Neural cell (in vitro differentiated cells): ENCODE data around the gene SLC26A3. TPM values are rescaled to one million over a fixed set of nuclear protein-coding genes. Genes with fewer than 3 reads are reported as not detected.

Experiments
- H2AFZ ChIP-seq: fragments of 200-600, 300-800 bp; sonication (generic), shearing (Covaris generic); 2 replicates; pipeline ENCODE4 v1.6.0; 2014; ENCODE audit warnings: low read depth, mild to moderate bottlenecking, antibody characterized with exemption, low read length, moderate library complexity
- H3F3A ChIP-seq: fragments of 200-600 bp; shearing (Covaris generic); 2 replicates; pipeline ENCODE4 v1.6.1; 2016; ENCODE audit warnings: mild to moderate bottlenecking, moderate library complexity, mixed read lengths, antibody characterized with exemption, low read length; ENCODE audit not compliant: insufficient read depth, poor library complexity, severe bottlenecking
- H3K27ac ChIP-seq: fragments of 200-600, 300-800 bp; sonication (generic), shearing (Covaris generic); 2 replicates; pipeline ENCODE4 v1.5.1; 2014; ENCODE audit warnings: mild to moderate bottlenecking, low read length, moderate library complexity
- H3K27me3 ChIP-seq: fragments of 300-800, 200-600 bp; sonication (generic), shearing (Covaris generic); 2 replicates; pipeline ENCODE4 v1.6.0; 2014; ENCODE audit warnings: mild to moderate bottlenecking, low read depth, low read length, moderate library complexity; ENCODE audit not compliant: insufficient read depth
- H3K36me3 ChIP-seq: fragments of 300-800, 200-600 bp; sonication (generic), shearing (Covaris generic); 2 replicates; pipeline ENCODE4 v1.5.1; 2014; ENCODE audit warnings: mild to moderate bottlenecking, antibody characterized with exemption, low read length, moderate library complexity; ENCODE audit not compliant: insufficient read depth
- H3K4me2 ChIP-seq: fragments of 300-800, 200-600 bp; sonication (generic), shearing (Covaris generic); 2 replicates; pipeline ENCODE4 v1.6.0; 2014; ENCODE audit warnings: mild to moderate bottlenecking, low read length
- H3K4me3 ChIP-seq: fragments of 300-800, 200-600 bp; sonication (generic), shearing (Covaris generic); 2 replicates; pipeline ENCODE4 v1.5.1; 2014; ENCODE audit warnings: mild to moderate bottlenecking, low read length, moderate library complexity
- H3K79me2 ChIP-seq: fragments of 200-600 bp; shearing (Covaris generic); replicated peaks from 2 replicates; pipeline ENCODE4 v1.6.0; 2014; ENCODE audit warnings: mild to moderate bottlenecking, low read length, moderate library complexity; ENCODE audit not compliant: insufficient read depth
- H3K9ac ChIP-seq: fragments of 300-800, 200-600 bp; sonication (generic), shearing (Covaris generic); 2 replicates; pipeline ENCODE4 v1.6.1; 2016; ENCODE audit warnings: mild to moderate bottlenecking, low read length, mixed read lengths
- H3K9me2 ChIP-seq: fragments of 200-600 bp; shearing (Covaris generic); 2 replicates; pipeline ENCODE4 v1.6.1; 2016; ENCODE audit warnings: mild to moderate bottlenecking, low read length, mixed read lengths; ENCODE audit not compliant: insufficient read depth
- H3K9me3 ChIP-seq: fragments of 200-600, 300-800 bp; sonication (generic), shearing (Covaris generic); 2 replicates; pipeline ENCODE4 v1.6.1; 2016; ENCODE audit warnings: mild to moderate bottlenecking, mixed run types, low read length, moderate library complexity, mixed read lengths
- H4K20me1 ChIP-seq: fragments of 200-600 bp; shearing (Covaris generic); 2 replicates; pipeline ENCODE4 v1.6.1; 2016; ENCODE audit warnings: mild to moderate bottlenecking, mixed run types; ENCODE audit not compliant: insufficient read depth
- EP300 ChIP-seq: fragments of 450-650 bp; conservative IDR thresholded peaks from 2 replicates; pipeline ENCODE4 v1.6.1; 2014; ENCODE audit warnings: antibody characterized with exemption, mild to moderate bottlenecking, moderate library complexity; ENCODE audit not compliant: poor library complexity, severe bottlenecking
- EZH2 ChIP-seq: fragments of 200-600, 300-800 bp; shearing (Covaris generic), sonication (generic); IDR thresholded peaks from 2 replicates; pipeline ENCODE4 v1.6.1; 2014; ENCODE audit warnings: antibody characterized with exemption, low read length, borderline replicate concordance, mild to moderate bottlenecking; ENCODE audit not compliant: insufficient read depth, poor library complexity, severe bottlenecking
- MXI1 ChIP-seq: fragments of 450-650 bp; conservative IDR thresholded peaks from 2 replicates; pipeline ENCODE4 v1.6.1; 2014; ENCODE audit warnings: antibody characterized with exemption, mild to moderate bottlenecking; ENCODE audit not compliant: poor library complexity, severe bottlenecking
- POLR2AphosphoS5 ChIP-seq: IDR thresholded peaks from 2 replicates; pipeline ENCODE4 v1.6.1; 2012
- RAD21 ChIP-seq: fragments of 450-650 bp; conservative IDR thresholded peaks from 2 replicates; pipeline ENCODE4 v1.6.1; 2014; ENCODE audit warnings: antibody characterized with exemption, mild to moderate bottlenecking, moderate library complexity
- SMC3 ChIP-seq: fragments of 450-650 bp; conservative IDR thresholded peaks from 2 replicates; pipeline ENCODE4 v1.6.1; 2014; ENCODE audit warnings: antibody characterized with exemption, mild to moderate bottlenecking, moderate library complexity; ENCODE audit not compliant: poor library complexity
- TAF1 ChIP-seq: IDR thresholded peaks from 2 replicates; pipeline ENCODE4 v1.6.1; 2012; ENCODE audit warnings: low read depth
- polyA plus RNA-seq: library from polyadenylated mRNA; depleted of rRNA; stranded (reverse); fragments of >200 nt; gene quantifications from 2 replicates; pipeline ENCODE4 v1.2.3, GENCODE V29; 2014
- TF ChIP-seq, protein P1 (sequence below): fragments of 450-650 bp; IDR thresholded peaks from 2 replicates; pipeline ENCODE4 v1.5.1; 2014; ENCODE audit warnings: antibody characterized with exemption, mild to moderate bottlenecking, moderate library complexity; ENCODE audit not compliant: poor library complexity, severe bottlenecking
- TF ChIP-seq, protein P2 (sequence below): IDR thresholded peaks from 2 replicates; pipeline ENCODE4 v1.6.1; 2012; ENCODE audit warnings: borderline replicate concordance

Gene SLC26A3
- polyA plus RNA-seq, 1 donor from 2014 or later: not detected

DNA sequence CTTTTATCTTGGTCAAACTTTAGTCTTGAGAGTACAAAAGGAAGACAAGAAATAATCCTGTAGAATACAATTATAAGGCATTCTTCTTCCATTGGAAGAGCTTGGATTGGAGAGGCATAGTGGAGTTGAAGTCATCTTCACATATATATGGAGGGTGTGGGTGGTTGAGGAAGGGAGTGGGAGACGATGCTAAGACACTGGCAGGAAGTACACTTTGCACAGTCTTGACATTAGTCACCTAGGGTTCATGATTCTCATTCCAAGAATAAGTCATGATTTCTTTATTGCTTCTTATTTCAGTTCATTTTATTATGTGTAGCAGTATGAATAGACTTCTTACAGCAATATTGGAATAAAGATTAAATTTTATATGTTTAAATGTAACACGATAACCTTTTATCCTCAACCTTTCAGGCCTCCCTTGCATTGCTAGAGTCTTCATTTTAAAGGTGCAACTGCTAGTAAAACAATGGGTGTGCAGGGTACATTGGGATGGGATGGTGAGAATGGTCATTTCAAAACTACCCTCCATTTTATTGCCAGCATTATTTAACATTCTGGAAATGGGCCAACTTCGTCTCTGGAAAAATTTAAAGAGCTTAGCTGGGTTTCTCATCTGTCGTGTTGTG, 12.3 kb upstream of the SLC26A3 start:
- Histone ChIP-seq H3K79me2 (no peaks in the 10 kb centered on the region), H3K36me3 (no peaks in the 10 kb centered on the region), H4K20me1 (no peaks in the 10 kb centered on the region), H3K9ac (no peak overlapping the region), H3K9me2 (no peaks in the 10 kb centered on the region), H2AFZ (no peak overlapping the region), H3K4me3 (no peak overlapping the region), H3K4me2 (no peak overlapping the region), H3K27me3 (no peaks in the 10 kb centered on the region), H3K27ac (no peak overlapping the region), H3F3A (no peaks in the 10 kb centered on the region), H3K9me3 (no peaks in the 10 kb centered on the region)
- TF ChIP-seq TAF1: no peak
- TF ChIP-seq, protein P1, sequence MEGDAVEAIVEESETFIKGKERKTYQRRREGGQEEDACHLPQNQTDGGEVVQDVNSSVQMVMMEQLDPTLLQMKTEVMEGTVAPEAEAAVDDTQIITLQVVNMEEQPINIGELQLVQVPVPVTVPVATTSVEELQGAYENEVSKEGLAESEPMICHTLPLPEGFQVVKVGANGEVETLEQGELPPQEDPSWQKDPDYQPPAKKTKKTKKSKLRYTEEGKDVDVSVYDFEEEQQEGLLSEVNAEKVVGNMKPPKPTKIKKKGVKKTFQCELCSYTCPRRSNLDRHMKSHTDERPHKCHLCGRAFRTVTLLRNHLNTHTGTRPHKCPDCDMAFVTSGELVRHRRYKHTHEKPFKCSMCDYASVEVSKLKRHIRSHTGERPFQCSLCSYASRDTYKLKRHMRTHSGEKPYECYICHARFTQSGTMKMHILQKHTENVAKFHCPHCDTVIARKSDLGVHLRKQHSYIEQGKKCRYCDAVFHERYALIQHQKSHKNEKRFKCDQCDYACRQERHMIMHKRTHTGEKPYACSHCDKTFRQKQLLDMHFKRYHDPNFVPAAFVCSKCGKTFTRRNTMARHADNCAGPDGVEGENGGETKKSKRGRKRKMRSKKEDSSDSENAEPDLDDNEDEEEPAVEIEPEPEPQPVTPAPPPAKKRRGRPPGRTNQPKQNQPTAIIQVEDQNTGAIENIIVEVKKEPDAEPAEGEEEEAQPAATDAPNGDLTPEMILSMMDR: no peak
- TF ChIP-seq, protein P2, sequence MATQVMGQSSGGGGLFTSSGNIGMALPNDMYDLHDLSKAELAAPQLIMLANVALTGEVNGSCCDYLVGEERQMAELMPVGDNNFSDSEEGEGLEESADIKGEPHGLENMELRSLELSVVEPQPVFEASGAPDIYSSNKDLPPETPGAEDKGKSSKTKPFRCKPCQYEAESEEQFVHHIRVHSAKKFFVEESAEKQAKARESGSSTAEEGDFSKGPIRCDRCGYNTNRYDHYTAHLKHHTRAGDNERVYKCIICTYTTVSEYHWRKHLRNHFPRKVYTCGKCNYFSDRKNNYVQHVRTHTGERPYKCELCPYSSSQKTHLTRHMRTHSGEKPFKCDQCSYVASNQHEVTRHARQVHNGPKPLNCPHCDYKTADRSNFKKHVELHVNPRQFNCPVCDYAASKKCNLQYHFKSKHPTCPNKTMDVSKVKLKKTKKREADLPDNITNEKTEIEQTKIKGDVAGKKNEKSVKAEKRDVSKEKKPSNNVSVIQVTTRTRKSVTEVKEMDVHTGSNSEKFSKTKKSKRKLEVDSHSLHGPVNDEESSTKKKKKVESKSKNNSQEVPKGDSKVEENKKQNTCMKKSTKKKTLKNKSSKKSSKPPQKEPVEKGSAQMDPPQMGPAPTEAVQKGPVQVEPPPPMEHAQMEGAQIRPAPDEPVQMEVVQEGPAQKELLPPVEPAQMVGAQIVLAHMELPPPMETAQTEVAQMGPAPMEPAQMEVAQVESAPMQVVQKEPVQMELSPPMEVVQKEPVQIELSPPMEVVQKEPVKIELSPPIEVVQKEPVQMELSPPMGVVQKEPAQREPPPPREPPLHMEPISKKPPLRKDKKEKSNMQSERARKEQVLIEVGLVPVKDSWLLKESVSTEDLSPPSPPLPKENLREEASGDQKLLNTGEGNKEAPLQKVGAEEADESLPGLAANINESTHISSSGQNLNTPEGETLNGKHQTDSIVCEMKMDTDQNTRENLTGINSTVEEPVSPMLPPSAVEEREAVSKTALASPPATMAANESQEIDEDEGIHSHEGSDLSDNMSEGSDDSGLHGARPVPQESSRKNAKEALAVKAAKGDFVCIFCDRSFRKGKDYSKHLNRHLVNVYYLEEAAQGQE: no peak
- no peak for TF ChIP-seq RAD21
- no peak for TF ChIP-seq EZH2
- TF ChIP-seq EP300: no peak
- no peak for TF ChIP-seq SMC3
- no peak for TF ChIP-seq MXI1
- no peak for TF ChIP-seq POLR2AphosphoS5

DNA sequence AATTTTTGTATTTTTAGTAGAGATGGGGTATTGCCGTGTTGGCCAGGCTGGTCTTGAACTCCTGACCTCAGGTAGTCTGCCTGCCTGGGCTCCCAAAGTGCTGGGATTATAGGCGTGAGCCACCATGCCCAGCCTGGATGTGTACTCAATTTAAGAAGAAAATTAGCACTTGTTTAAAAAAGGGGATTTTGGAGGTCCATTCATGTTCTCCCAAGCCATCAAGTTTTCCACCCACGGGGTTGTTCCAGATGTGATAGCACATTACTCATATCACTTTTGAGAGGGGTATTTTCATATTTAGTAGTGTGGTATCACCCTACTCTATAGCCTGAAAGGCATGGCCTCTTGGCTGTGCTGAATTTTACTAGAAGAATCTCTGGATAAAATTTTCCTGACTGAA, 10.5 kb upstream of the SLC26A3 start:
- Histone ChIP-seq H4K20me1 (no peaks in the 10 kb centered on the region), H3K4me3 (no peak overlapping the region), H3K9ac (no peak overlapping the region), H3K27ac (no peak overlapping the region), H3K9me3 (no peaks in the 10 kb centered on the region), H2AFZ (no peak overlapping the region), H3F3A (no peaks in the 10 kb centered on the region), H3K27me3 (no peaks in the 10 kb centered on the region), H3K4me2 (no peak overlapping the region), H3K36me3 (no peaks in the 10 kb centered on the region), H3K79me2 (no peaks in the 10 kb centered on the region), H3K9me2 (no peaks in the 10 kb centered on the region)
- TF ChIP-seq EP300: no peak
- no peak for TF ChIP-seq SMC3
- no peak for TF ChIP-seq POLR2AphosphoS5
- TF ChIP-seq, protein P2: no peak
- no peak for TF ChIP-seq EZH2
- no peak for TF ChIP-seq MXI1
- TF ChIP-seq, protein P1: no peak
- no peak for TF ChIP-seq TAF1
- TF ChIP-seq RAD21: no peak
